Skin epidermis (tissue), 12 donors: ENCODE results near the gene GSG1L.

ENCODE experiments used
- H3K27ac ChIP-seq, 21 experiments: fragments of 200-600 bp; sonication (generic) in 11 of 21; one replicate each; pipeline ENCODE4 v1.5.0; 2020; ENCODE audit warnings: mild to moderate bottlenecking in 3 of 21, inconsistent platforms in 2 of 21, moderate library complexity in 2 of 21
- H3K4me3 ChIP-seq, 7 experiments: fragments of 200-600 bp; sonication (generic) in 2 of 7; one replicate each; pipeline ENCODE4 v1.5.0; 2020; ENCODE audit warnings: inconsistent platforms in 2 of 7, mild to moderate bottlenecking in 2 of 7, moderate library complexity in 1 of 7

GSG1L gene

DNA sequence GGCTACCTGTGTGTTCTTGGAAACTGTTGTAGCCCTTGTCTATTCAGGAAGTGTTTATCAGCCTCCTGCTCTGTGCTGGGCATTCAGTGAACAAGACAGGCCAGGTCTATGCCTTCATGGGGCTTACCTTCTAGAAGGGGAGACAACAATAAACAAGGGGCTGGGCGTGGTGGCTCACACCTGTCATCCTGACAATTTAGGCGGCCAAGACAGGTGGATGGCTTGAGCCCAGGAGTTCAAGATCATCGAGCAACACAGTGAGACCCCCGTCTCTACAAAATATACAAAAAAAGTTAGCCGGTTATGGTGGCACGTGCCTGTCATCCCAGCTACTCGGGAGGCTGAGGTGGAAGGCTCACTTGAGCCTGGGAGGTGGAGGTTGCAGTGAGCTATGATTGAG lies 5.5 kb upstream of the GSG1L start:
- H3K27ac ChIP-seq: no peak overlapping the region
- H3K4me3 ChIP-seq: no peak overlapping the region

DNA sequence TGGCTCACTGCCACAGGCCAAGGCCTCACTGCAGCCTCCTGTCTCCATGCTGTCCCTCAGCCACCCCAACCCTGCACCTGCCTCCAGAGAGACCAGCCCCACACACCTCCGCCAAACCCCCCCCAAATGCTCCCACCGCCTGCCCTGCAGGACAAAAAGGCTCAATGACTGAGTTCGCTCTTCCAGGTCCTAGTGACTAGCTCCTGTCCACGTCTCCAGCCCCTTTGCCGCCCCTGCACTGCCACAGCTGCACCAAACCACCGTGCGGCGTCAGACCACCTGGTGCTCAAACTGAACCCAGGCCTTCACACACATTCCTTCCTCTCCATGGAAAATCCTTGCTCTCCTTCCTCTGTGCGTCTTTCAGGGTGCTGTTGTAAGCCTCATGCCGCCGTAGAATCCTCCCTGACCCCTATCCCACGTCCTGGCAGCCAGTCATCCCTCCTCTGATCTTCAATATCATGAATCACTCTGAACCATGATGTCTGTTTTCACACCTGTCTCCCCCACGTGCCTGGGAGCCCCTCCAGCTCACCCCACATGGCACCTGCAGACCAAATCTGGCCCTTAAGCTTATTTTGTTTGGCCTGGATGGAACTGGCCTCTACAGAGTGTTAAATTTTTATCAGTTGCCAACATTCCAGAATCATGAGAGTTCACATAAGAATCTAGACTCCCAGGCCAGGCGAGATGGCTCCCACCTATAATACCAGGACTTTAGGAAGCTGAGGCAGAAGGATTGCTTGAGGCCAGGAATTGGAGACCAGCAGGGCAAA lies 4.3 kb upstream of the GSG1L start:
- H3K4me3 ChIP-seq: no peak overlapping the region
- H3K27ac ChIP-seq: no peak overlapping the region

DNA sequence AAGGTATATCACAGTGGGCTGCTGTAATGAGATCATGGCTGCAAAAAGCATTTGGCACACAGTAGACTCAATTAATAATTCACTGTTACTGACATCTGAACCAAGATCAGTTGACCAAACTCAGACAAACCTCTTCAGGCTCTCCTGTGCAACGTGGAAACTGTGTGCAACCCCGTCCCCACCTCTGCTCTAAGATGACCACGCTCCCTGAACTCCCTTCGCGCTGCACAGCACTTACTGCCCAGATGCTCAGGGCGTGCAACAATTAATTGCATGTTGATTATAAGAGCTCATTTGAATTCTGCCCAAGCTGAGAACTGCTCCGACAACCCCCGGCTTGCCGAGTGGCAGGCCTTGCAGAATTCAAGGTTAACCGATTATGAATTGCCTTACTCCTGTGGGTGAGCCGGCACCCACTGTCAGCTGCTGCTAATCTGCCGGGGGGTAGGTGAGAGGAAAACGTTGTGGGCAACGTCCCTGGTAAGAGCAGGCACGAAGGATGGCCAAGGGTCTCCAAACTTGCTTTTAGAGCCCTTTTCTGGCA lies 1.3 kb upstream of the GSG1L start:
- H3K27ac ChIP-seq: no peak overlapping the region

DNA sequence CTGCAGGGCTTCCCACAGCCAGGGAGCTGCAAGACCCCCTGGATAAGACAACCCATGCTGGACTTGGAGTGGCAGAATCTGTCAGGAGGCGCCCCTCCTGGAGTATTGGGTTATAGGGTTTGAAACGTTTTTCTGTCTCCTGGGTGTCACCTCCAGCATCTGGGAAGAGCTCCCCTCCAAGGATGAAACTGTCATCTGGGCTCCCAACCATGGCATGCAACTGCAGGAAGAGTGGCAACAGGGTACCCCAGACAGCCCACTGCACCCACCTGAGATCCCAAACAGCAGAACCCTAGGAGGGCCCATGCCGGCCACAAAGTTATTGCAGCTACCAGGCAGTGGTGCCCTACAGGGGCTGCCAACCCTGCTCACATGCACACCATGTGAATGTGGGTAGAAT lies 636 bp upstream of the GSG1L start:
- Histone ChIP-seq H3K27ac (no peak overlapping the region), H3K4me3 (no peak overlapping the region)

More for the DNA sequence above, 1.3 kb upstream of the GSG1L start:
- no peak overlapping the region for H3K4me3 ChIP-seq

DNA sequence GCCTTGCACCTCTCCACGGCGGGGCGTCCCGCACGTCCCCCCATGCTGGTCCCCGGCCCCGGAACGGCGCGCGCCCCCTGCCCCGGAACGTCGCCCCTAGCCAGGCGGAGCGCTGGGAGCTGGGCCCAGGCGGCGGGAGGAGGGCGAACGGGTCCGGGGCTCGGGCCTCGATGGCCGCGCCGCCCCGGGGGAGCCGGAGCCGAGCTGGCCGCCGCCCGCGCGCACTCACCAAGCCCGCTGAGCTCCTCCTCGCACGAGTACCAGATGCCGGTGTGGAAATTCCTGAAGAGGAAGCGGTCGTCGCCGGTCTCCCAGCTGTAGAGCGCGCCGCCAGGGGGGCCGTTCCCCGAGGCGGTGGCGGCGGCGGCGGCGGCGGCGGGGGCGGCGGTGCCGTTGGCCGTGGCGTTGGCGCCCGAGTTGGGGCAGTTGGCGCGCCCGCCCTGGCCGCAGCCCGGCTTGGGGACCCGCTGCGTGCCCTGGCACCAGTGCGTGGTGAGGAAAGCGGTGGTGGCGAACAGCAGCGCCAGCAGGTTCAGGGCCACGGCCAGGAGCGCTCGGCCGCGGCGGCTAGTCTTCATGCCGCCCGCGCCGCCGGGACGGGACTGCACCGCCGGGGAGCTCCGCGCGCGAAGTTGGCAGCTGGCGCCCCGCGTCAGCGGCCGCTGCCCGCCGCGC lies 530 bp downstream of the GSG1L start:
- Histone ChIP-seq H3K27ac (no peak overlapping the region), H3K4me3 (peak overlapping the region in 4 of 7 experiments; percentile 11 to 37 (median 18))

DNA sequence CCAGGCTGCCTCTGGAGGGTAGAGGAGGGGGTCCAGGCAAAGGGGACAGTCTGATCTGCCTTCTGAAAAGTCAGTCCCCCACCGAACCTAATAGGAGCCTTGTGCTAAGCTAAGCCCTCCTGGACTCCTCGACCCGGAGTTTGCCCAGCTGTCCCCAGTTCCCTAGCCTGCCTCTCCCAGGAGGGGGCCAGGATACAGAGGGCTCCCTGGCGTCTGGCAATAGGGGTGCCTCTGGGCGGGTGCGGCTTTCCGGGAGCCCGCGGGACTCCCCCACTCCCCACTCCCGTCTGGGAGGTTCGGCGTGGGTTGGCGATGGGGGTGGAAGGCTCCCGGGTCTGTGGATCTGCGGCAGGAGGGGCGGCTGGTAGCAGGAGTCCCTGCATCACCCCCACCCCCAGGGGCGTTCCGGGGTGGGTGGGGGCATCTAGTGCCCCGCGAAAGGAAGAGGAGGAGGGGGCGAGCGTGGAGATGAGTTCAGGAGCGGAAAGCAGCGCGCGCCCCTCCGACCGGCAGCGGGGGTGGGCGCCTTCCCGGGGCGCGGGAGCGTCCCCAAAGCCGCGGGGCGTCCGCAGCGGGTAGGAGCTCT lies 1.2 kb downstream of the GSG1L start:
- H3K27ac ChIP-seq: no peak overlapping the region
- peak overlapping the region in 2 of 7 experiments; percentile 18 to 37 for H3K4me3 ChIP-seq

DNA sequence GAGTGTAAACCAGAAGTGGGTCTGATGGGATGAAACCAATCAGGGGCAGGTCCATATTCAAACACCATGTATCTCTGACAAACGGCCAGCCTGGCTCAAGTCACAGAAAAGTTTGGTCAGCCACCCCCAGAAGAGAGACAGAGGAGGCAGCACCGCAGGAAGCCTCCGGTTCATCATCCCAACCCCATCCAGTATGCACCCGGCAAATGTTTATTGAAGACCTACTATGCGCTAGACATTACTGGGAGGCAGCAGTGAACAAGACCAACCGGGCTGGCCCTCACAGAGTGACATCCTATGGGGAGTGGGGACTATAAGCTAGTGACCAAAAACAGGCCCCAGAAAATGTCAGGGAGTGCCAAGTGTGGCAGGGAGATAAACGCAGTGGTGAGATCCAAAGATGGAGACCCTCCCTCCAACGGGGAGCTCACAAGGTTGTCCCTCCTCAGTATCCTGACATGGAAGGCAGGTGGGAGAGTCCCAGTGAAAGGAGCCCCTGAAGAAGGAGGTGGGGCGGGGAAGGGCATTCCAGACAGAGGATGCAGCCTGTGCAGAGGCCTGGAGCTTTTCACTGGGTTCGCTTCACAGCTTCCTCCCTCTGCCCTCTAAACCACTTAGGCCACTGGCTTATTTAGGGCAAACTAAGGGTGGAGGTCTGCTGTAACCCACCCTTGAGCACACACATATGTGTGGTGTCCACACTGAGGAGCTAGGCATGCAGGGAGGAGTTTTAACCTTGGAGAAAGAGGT lies 2.0 kb downstream of the GSG1L start:
- Histone ChIP-seq H3K27ac (no peak overlapping the region), H3K4me3 (no peak overlapping the region)

DNA sequence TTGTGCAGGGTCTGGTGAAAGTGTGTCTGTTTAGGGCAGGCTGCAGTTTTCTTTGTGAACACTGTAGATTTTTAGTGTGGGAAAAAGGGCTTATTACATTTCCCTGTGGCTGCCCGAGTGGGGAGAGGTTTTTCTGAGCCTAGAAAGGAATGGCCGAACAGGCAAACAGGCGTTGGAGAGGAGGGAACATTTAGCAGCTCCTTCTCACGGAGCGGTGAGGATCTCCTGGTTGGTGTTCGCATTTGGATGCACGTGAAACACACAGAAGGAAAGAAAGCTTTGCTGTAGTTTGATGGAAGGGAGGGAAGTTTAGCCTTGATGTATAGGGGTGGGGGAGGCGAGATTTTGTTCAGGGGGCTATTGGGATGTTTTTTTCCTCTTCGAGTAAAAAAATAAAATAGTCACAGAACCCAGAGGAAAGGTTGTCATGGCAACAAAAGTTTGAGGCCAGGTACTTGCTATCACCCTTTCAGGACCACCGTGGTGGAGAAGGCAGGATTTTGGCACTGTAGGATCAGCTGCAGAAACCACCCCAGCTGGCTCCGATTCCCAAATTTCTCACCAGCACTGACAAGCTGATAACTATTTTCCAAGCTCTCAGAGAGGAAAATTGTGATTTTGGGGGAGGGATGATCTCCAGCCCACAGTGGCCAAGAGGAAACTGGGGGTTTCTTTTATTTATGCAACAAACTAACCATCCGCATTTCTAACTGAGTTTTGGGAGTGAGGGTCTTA lies 3.5 kb downstream of the GSG1L start:
- no peak overlapping the region for H3K27ac ChIP-seq
- no peak overlapping the region for H3K4me3 ChIP-seq

DNA sequence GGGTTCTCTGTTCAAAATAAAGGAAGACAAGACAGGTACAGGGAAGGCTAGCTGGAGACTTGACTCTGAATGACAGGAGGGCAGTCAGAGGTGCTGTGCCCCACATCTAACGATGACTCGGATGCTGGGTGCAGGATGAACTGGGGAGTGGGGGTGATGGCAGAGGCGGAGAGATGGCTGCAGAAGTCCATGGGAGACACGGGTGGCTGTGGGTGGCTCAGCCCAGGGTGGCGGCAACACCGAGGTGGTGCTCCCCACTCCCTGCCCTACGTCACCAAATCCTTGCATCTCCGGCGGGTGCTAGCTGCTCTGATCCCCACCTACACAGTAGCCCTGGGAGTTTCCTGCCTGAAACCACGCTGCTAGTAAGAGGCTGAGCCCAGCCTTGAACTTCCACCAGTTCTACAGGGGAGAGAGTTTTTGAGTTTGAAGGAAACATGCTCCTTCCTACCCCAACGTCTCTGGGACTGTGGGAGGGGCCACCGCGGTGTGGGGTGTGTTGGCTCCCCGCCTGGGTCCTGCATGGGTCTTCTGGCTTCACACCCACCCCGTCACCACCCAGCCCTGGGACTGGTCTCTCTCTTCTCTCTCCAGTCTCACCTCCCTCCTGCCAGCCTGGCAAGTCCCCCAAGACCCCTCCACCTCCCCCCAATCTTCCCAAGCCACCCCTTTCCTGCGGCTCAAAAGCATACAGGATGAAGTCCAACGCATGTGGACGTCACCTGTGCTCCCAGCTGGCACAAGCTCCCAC lies 4.5 kb downstream of the GSG1L start:
- no peak overlapping the region for H3K4me3 ChIP-seq
- H3K27ac ChIP-seq: no peak overlapping the region

DNA sequence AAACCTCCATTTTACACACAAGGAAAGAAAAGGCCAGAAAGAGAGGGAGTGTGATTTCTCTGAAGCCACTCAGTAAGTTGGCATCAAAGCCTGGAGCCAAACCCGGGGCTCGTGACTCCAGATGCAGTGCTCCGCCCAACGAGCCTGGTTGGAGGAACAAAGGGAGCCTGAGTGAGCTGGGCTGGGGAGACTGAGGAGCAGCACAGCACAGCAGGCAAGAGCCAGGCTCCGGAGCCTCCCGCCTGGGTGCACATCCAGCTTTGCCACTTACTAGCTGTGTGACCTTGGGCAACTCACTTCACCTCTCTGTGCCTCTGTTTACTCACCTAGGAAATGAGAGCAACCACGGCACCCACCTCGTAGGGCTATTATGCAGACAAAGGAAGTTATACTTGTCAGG lies 5.6 kb downstream of the GSG1L start:
- Histone ChIP-seq H3K27ac (no peak overlapping the region), H3K4me3 (no peak overlapping the region)

DNA sequence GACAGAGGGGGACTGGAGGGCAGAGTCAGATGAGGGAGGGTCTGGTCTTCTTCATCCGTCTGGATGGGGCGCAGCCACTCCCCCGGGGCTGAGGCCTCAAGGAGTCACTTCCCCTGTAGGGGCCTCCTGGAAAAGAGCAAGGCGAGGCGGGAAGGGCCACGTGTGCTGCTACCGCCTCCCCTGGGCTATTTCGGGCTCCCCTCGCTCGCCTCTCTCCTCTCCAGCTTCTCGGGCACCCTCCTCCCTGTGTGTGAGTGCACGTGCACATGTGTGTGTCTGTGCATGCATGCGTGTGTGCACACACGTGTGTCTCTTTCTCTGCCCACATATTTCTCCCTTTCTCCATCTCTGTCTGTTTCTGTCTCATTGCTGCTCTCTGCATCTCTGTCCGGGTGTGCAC lies 10.1 kb downstream of the GSG1L start:
- Histone ChIP-seq H3K27ac (no peak overlapping the region), H3K4me3 (no peak overlapping the region)

DNA sequence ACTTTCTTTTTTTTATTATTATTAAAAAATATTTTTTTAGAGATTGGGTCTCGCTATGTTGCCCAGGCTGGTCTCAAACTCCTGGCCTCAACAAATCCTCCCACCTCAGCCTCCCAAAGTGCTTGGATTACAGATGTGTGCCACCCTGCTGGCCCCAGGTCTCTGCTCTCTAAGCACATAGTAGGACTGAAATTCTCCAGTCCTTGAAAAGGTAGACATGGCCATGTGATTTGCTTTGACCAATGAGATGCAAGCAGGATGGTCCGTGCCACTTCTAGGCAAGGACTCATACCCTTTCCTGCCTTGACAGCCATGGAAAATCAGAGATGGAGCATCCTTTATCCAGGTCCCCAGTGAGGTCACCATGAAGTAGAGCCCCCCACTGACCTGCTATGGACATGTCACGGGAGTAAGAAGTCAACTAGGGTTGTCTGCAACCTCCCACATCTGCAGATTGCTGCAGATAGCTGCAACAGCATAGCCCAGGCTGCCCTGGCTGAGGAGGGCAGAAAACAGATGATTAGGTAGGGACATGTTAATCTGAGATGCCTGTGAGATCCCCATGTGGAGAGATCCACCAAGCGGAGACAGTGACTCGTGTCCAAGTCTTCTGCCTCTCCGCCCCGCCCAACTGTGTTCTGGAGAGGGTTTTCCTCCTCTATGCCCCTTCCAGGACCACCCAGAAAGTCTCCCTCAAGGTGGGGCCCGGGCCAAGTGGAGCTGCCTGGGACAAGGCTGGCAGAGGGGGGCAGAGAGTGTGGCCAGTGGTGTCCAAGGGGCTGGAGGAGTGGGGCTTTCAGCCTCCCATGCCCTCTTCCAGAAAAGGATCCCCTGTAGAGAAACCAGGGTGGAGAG lies 11.0 kb downstream of the GSG1L start:
- Histone ChIP-seq H3K27ac (no peak overlapping the region), H3K4me3 (no peak overlapping the region)

DNA sequence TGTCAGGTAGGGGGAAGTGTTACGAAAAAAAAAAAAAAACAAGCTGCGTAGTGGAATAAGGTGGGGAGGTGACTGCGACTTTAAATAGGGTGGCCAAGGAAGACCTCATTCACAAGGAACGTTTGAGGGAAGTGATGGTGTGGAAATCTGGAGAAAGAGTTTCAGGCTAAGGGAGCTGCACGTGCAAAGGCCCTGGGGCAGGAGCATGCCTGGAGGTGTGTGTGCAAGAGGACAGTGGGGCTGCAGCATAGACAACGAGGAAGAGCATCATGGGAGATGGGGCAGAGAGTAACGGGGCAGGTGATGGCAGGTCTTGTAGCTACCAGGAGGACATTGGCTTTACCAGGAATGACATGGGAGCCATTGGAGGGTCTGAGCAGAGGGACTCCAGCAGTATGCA lies 12.0 kb downstream of the GSG1L start:
- H3K4me3 ChIP-seq: no peak overlapping the region

DNA sequence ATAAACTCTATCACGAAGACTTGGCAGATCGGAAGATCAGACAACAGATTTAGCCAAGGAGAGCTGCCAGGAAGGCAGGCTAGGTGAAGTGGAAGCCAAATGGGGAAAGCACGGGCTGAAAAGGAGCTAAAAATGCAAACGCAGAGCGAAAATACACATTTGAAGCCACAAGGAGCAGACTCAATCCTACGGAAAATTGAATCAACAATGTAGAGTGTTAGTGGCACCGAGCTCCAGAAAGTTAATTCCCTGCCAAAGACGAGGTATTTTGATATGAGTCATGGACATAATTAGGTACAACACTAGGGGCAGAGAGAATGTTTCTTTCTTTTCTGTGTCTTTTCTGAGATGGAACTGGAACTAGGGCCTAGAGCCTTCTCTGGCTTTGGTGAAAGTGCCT lies 20.7 kb downstream of the GSG1L start:
- no peak overlapping the region for H3K4me3 ChIP-seq
- H3K27ac ChIP-seq: no peak overlapping the region

More for the DNA sequence above, 12.0 kb downstream of the GSG1L start:
- H3K27ac ChIP-seq: no peak overlapping the region

DNA sequence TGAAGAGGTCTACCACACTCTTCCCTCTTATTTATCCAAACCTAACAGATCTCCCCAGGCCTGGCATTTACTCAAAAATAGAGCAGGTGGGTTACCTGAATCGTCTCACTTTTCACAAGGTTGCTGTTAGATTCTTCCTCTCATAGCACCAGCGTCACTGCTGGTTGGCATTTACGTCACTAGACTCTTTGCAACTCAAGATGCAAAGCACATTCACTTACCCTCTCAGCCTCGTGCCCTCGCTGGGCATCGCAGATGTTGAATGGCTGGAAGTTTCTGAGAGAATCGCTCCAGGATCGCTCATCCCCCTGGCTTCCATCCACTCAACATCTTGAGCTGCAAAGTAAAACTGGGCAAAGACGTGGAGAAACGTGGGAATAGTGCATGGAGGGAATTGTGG lies 21.9 kb downstream of the GSG1L start:
- Histone ChIP-seq H3K27ac (no peak overlapping the region), H3K4me3 (no peak overlapping the region)

DNA sequence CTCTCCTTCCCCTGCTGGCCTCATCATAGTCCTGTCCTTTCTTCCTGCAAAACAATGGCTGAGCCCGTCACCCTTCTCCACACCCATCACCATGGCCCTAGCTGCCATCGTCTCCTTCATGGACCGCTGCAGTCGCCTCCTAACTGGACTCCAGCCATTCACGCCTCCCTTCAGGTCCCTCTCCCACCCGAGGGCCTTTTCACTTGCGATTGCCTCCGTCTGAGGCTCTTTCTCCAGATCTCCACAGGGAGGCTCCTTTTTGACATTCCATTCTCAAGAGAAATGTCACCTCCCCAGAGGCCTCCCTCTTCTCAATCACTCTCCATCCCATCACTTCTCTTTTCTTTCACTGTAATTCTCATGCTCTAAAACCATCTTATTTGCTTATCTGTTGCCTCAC lies 23.5 kb downstream of the GSG1L start:
- Histone ChIP-seq H3K27ac (no peak overlapping the region), H3K4me3 (no peak overlapping the region)

DNA sequence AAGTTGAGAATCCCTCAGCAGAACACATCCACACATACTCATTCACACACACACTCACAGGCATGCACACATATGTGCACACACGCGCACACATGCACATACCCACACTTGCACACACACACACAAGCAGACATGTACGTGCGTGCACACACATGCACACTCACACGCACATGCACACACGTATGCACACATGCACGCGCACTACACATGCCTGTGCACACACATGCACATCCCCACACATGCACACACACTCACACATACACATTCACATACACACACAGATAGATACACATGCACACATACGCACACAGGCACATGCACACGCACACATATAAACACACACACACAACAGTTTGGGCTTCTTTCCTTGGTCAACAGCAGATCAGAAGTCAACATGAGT lies 24.0 kb downstream of the GSG1L start:
- Histone ChIP-seq H3K4me3 (no peak overlapping the region), H3K27ac (no peak overlapping the region)

DNA sequence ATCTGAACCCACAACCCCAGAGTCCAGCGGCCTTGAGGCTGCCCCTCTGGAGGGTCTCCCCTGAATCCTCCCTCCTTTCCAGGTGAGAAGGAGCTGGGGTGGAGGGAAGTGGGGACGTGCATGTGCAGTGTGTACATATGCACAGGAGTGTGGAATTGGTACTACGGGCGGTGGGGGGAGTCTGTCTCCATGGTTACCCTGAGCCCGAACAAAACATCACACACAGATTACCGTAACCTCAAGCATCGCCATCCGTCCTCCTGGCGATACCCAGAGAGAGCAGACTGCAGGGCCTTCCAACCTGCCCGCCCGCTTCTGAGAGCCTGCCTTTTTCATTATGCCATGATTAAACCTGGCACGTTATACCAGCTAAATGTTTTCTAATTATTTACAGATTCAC lies 25.1 kb downstream of the GSG1L start:
- Histone ChIP-seq H3K27ac (no peak overlapping the region), H3K4me3 (no peak overlapping the region)
